ENCODE data around the gene PTK6. TPM values are rescaled to one million over a fixed set of nuclear protein-coding genes. Genes with fewer than 3 reads are reported as not detected.

Gene PTK6
- total and polyA plus RNA-seq, 2 donors (not counting 1 experiment from before 2014, with no cell fraction given), result 0.86 to 2.3 TPM

DNA sequence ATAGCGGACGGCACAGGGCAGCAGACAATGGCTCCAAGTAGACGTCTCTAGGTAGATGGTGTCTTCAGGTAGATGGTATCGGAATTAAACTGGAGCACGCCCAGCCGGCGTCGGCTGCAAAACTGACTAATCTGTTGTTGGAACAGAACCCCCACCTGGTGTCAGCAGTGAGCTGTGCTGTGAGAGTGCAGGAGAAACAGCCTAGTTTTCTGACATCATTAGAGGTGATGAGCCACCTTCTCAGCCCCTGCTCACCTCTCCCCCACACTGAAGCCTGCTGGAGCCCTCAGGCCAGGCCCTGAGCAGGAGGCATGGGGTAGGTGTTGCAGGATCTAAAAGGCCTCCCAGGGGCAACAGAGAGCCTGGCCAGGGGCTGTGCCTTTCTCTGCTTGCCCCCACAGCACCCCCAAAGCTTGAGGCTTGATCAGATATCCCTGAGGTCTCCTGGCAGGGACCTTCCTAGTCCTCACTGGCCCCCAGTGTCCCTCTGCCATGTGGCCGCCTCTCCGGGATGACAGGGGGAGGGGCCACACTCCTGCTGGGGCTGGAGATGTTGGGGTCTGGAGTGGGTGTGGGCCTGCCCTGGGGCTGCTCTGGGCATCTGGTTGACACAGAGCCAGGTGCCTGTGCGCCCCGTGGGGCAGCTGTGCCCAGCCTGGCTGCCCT, 43.8 kb upstream of the PTK6 start:
- intact Hi-C loops (cut with micrococcal nuclease), result loop anchor here (5.0 kb wide), 1 partner anchor 61 kb away; no protein-coding TSS in a partner anchor
- H3K4me3 Mint-ChIP-seq, result no peak overlapping the region
- no peaks in the 10 kb centered on the region for H3K79me2 ChIP-seq (ENCODE audit: control insufficient read depth, insufficient read depth, low read length)
- 50% methylated on average over 12 of the region's 12 CpGs for WGBS (ENCODE audit: insufficient coverage)
- CTCF ChIA-PET, result interaction anchor here (0.7 to 2.5 kb wide), 8 partner anchors 11 to 393 kb away, joined by 3 to 18 read pairs (median 4); partner anchors contain the start of genes PTK6 and TPD52L2
- peak overlapping the region; percentile 26 for H3K27ac Mint-ChIP-seq
- H3K4me2 ChIP-seq (replicated peaks; ENCODE audit: low read depth, low read length, poor library complexity, severe bottlenecking), result no peak overlapping the region
- no peaks in the 10 kb centered on the region for H3K36me3 ChIP-seq (replicated peaks in 1 of 2; ENCODE audit: control extremely low read depth in 1 of 2, control insufficient read depth in 1 of 2, extremely low read depth in 1 of 2, insufficient read depth in 2 of 2, low read length in 1 of 2)
- no peak overlapping the region for H3K27ac ChIP-seq (ENCODE audit: low read length in 2 of 2)
- peaks cover 0 to 6% of the 10 kb centered on the region in 2 donors for H3K4me1 ChIP-seq (ENCODE audit: control insufficient read depth in 2 of 2, insufficient read depth in 2 of 2, low read length in 2 of 2)
- H3K9me3 ChIP-seq (ENCODE audit: control extremely low read depth in 1 of 3, control insufficient read depth in 2 of 3, insufficient read depth in 1 of 3, low read length in 2 of 3), result no peaks in the 10 kb centered on the region
- no peaks in the 10 kb centered on the region for H3K9me3 Mint-ChIP-seq (ENCODE audit: insufficient read depth)
- no peaks in the 10 kb centered on the region for H4K20me1 ChIP-seq (ENCODE audit: control insufficient read depth, insufficient read depth, low read length, poor library complexity, severe bottlenecking)
- peak; percentile 81 for DNase-seq
- H3K27me3 ChIP-seq (replicated peaks in 1 of 4; ENCODE audit: control extremely low read depth in 1 of 4, control insufficient read depth in 3 of 4, insufficient read depth in 4 of 4, low read length in 3 of 4), result no peaks in the 10 kb centered on the region
- POLR2A ChIA-PET, result interaction anchor here (0.6 to 1.6 kb wide), 6 partner anchors 50 to 284 kb away, joined by 3 to 5 read pairs (median 3); partner anchors contain the start of genes ARFRP1, TPD52L2 and ZGPAT
- TF ChIP-seq, protein P1, sequence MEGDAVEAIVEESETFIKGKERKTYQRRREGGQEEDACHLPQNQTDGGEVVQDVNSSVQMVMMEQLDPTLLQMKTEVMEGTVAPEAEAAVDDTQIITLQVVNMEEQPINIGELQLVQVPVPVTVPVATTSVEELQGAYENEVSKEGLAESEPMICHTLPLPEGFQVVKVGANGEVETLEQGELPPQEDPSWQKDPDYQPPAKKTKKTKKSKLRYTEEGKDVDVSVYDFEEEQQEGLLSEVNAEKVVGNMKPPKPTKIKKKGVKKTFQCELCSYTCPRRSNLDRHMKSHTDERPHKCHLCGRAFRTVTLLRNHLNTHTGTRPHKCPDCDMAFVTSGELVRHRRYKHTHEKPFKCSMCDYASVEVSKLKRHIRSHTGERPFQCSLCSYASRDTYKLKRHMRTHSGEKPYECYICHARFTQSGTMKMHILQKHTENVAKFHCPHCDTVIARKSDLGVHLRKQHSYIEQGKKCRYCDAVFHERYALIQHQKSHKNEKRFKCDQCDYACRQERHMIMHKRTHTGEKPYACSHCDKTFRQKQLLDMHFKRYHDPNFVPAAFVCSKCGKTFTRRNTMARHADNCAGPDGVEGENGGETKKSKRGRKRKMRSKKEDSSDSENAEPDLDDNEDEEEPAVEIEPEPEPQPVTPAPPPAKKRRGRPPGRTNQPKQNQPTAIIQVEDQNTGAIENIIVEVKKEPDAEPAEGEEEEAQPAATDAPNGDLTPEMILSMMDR (IDR thresholded peaks at IDR 0.05), result peak; percentile 71
- TF ChIP-seq EZH2 (IDR thresholded peaks at IDR 0.05; ENCODE audit: borderline replicate concordance, insufficient read depth, low read depth, low read length, poor library complexity, severe bottlenecking), result no peak
- H2AFZ ChIP-seq (ENCODE audit: insufficient read depth, low read depth, low read length, poor library complexity, severe bottlenecking), result no peak overlapping the region
- peak; percentile 93 for ATAC-seq (ENCODE audit: low read depth)
- no peak overlapping the region for H3K4me3 ChIP-seq (ENCODE audit: control extremely low read depth in 1 of 5, extremely low read depth in 1 of 5, insufficient read depth in 1 of 5, low read depth in 2 of 5, low read length in 4 of 5)
- no peak overlapping the region for H3K9ac ChIP-seq (ENCODE audit: low read length)
- peaks cover 4% of the 10 kb centered on the region for H3K4me1 Mint-ChIP-seq
- H3K27me3 Mint-ChIP-seq, result no peaks in the 10 kb centered on the region

DNA sequence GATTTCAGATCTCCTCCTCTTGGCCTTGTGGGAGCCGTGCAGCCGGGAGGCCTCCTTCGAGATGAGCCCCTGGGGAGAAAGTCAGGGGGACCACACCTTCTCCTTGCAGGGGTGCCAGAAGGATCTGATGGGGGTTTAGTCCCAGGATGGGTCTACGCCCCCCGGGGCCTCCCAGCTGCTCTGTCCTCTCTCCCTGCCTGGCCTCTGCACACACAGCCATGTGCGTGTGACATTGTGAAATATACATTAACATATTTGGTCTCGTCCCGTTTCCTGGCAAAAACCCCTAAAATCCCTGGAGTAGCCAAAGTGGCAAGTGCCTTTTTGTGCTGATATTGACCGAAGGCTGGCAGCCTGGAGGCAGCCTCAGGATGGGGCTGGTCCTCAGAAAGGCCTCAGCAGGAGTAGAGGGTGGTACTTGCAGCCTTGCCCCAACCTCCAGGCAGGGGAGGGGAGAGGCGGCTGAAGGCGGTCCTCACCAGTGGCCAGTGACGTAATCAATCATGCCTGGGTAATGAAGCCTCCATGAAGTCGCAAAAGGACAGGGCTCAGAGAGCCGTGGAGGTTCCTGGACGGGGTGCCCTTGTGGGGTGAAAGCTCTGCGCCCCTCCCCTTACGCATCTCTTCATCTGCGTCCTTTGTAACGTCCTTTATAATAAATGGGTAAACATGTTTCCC, 42.0 kb upstream of the PTK6 start:
- intact Hi-C loops (cut with micrococcal nuclease), result no loop called here
- Mint-ChIP-seq H3K4me3 (no peak overlapping the region), H3K27me3 (no peaks in the 10 kb centered on the region), H3K9me3 (ENCODE audit: insufficient read depth) (no peaks in the 10 kb centered on the region), H3K4me1 (peaks cover 6% of the 10 kb centered on the region), H3K27ac (no peak overlapping the region)
- DNase-seq (no peak), ATAC-seq (ENCODE audit: low read depth) (no peak)
- no peak overlapping the region for H3K9ac ChIP-seq (ENCODE audit: low read length)
- no peaks in the 10 kb centered on the region for H4K20me1 ChIP-seq (ENCODE audit: control insufficient read depth, insufficient read depth, low read length, poor library complexity, severe bottlenecking)
- no peak overlapping the region for H3K27ac ChIP-seq (ENCODE audit: low read length in 2 of 2)
- H3K4me2 ChIP-seq (replicated peaks; ENCODE audit: low read depth, low read length, poor library complexity, severe bottlenecking), result no peak overlapping the region
- CTCF ChIA-PET, result interaction anchor here (0.9 to 3.4 kb wide), 3 partner anchors 24 to 286 kb away, joined by 3 to 16 read pairs (median 3); partner anchors contain the start of genes PTK6 and TPD52L2
- no peak overlapping the region for H2AFZ ChIP-seq (ENCODE audit: insufficient read depth, low read depth, low read length, poor library complexity, severe bottlenecking)
- H3K4me1 ChIP-seq (ENCODE audit: control insufficient read depth in 2 of 2, insufficient read depth in 2 of 2, low read length in 2 of 2), result peaks cover 5 to 14% of the 10 kb centered on the region in 2 donors
- POLR2A ChIA-PET, result no interaction called here
- H3K36me3 ChIP-seq (replicated peaks in 1 of 2; ENCODE audit: control extremely low read depth in 1 of 2, control insufficient read depth in 1 of 2, extremely low read depth in 1 of 2, insufficient read depth in 2 of 2, low read length in 1 of 2), result no peaks in the 10 kb centered on the region
- no peaks in the 10 kb centered on the region for H3K27me3 ChIP-seq (replicated peaks in 1 of 4; ENCODE audit: control extremely low read depth in 1 of 4, control insufficient read depth in 3 of 4, insufficient read depth in 4 of 4, low read length in 3 of 4)
- TF ChIP-seq EZH2 (IDR thresholded peaks at IDR 0.05; ENCODE audit: borderline replicate concordance, insufficient read depth, low read depth, low read length, poor library complexity, severe bottlenecking), result no peak
- TF ChIP-seq, protein P1 (IDR thresholded peaks at IDR 0.05), result no peak
- no peak overlapping the region for H3K4me3 ChIP-seq (ENCODE audit: control extremely low read depth in 1 of 5, extremely low read depth in 1 of 5, insufficient read depth in 1 of 5, low read depth in 2 of 5, low read length in 4 of 5)
- no peaks in the 10 kb centered on the region for H3K79me2 ChIP-seq (ENCODE audit: control insufficient read depth, insufficient read depth, low read length)
- no peaks in the 10 kb centered on the region for H3K9me3 ChIP-seq (ENCODE audit: control extremely low read depth in 1 of 3, control insufficient read depth in 2 of 3, insufficient read depth in 1 of 3, low read length in 2 of 3)
- 90% methylated on average over 11 of the region's 19 CpGs for WGBS (ENCODE audit: insufficient coverage)
